DND-41 (cell line): ENCODE results near the gene OPN1SW.

Source experiments
- ATAC-seq: fragments of 200-7000 bp; cut with Tn5 transposase; 3 replicates; pipeline ENCODE4 v1.9.1; 2021; ENCODE audit warnings: low read depth; ENCODE audit not compliant: insufficient read depth
- DNase-seq: peaks from one replicate; pipeline ENCODE4 v3.0.0-alpha.2; 2020
- H2AFZ ChIP-seq: 2 replicates; pipeline ENCODE4 v1.6.0; 2012; ENCODE audit warnings: low read depth, low read length
- H3K27ac ChIP-seq: 2 replicates; pipeline ENCODE4 v1.5.1; 2012; ENCODE audit warnings: low read length, inconsistent platforms
- H3K27me3 ChIP-seq: fragments of 200-600 bp; sonication (generic); 2 replicates; pipeline ENCODE4 v1.6.0; 2012; ENCODE audit warnings: low read length, mild to moderate bottlenecking, inconsistent platforms; ENCODE audit not compliant: insufficient read depth, poor library complexity
- H3K36me3 ChIP-seq: 2 replicates; pipeline ENCODE4 v1.5.1; 2012; ENCODE audit warnings: low read length, inconsistent platforms; ENCODE audit not compliant: insufficient read depth
- H3K4me1 ChIP-seq: 2 replicates; pipeline ENCODE4 v1.5.1; 2012; ENCODE audit warnings: mild to moderate bottlenecking, low read length; ENCODE audit not compliant: insufficient read depth
- H3K4me2 ChIP-seq: 2 replicates; pipeline ENCODE4 v1.6.0; 2012; ENCODE audit warnings: mild to moderate bottlenecking, moderate library complexity, low read length, inconsistent platforms; ENCODE audit not compliant: insufficient read depth
- H3K4me3 ChIP-seq, 2 experiments: fragments of 200-600 bp in 1 of 2; shearing (Covaris generic) in 1 of 2; 2 replicates each; pipeline ENCODE4 v1.5.1; 2012 to 2016; ENCODE audit warnings: inconsistent platforms in 2 of 2, low read length in 2 of 2, mild to moderate bottlenecking in 2 of 2, low read depth in 1 of 2, moderate library complexity in 1 of 2
- H3K79me2 ChIP-seq: 2 replicates; pipeline ENCODE4 v1.6.0; 2012; ENCODE audit warnings: low read length, inconsistent platforms; ENCODE audit not compliant: insufficient read depth
- H3K9ac ChIP-seq: 2 replicates; pipeline ENCODE4 v1.6.0; 2012; ENCODE audit warnings: low read depth, mild to moderate bottlenecking, inconsistent platforms, low read length, moderate library complexity
- H3K9me3 ChIP-seq: 2 replicates; pipeline ENCODE4 v1.5.1; 2012; ENCODE audit warnings: low read length, moderate library complexity, mild to moderate bottlenecking, inconsistent platforms; ENCODE audit not compliant: insufficient read depth, severe bottlenecking
- H4K20me1 ChIP-seq: 2 replicates; pipeline ENCODE4 v1.6.0; 2012; ENCODE audit warnings: low read length; ENCODE audit not compliant: insufficient read depth
- EZH2 ChIP-seq: IDR thresholded peaks from 3 replicates; pipeline ENCODE4 v1.6.1; 2012; ENCODE audit warnings: borderline replicate concordance, low read depth, mild to moderate bottlenecking, moderate library complexity, low read length, inconsistent platforms; ENCODE audit not compliant: severe bottlenecking
- TF ChIP-seq, protein P1 (sequence below): IDR thresholded peaks from 2 replicates; pipeline ENCODE4 v1.5.1; 2012; ENCODE audit warnings: borderline replicate concordance, low read length, moderate library complexity, mild to moderate bottlenecking; ENCODE audit not compliant: poor library complexity, severe bottlenecking; ENCODE audit errors: extremely low read depth

The OPN1SW gene

GRCh38 chr7:128726059-128726736 lies 49.4 kb downstream of the OPN1SW start:
- H3K27ac ChIP-seq = no peak overlapping the region
- TF ChIP-seq, protein P1, sequence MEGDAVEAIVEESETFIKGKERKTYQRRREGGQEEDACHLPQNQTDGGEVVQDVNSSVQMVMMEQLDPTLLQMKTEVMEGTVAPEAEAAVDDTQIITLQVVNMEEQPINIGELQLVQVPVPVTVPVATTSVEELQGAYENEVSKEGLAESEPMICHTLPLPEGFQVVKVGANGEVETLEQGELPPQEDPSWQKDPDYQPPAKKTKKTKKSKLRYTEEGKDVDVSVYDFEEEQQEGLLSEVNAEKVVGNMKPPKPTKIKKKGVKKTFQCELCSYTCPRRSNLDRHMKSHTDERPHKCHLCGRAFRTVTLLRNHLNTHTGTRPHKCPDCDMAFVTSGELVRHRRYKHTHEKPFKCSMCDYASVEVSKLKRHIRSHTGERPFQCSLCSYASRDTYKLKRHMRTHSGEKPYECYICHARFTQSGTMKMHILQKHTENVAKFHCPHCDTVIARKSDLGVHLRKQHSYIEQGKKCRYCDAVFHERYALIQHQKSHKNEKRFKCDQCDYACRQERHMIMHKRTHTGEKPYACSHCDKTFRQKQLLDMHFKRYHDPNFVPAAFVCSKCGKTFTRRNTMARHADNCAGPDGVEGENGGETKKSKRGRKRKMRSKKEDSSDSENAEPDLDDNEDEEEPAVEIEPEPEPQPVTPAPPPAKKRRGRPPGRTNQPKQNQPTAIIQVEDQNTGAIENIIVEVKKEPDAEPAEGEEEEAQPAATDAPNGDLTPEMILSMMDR = no peak
- no peak for TF ChIP-seq EZH2

GRCh38 chr7:128725531-128725930 lies 50.1 kb downstream of the OPN1SW start:
- Histone ChIP-seq H2AFZ (no peak overlapping the region), H3K4me3 (no peak overlapping the region), H3K79me2 (no peaks in the 10 kb centered on the region), H3K36me3 (no peaks in the 10 kb centered on the region), H4K20me1 (no peaks in the 10 kb centered on the region), H3K4me1 (no peaks in the 10 kb centered on the region), H3K9ac (no peak overlapping the region), H3K27ac (no peak overlapping the region), H3K9me3 (no peaks in the 10 kb centered on the region), H3K27me3 (peaks cover 12% of the 10 kb centered on the region), H3K4me2 (no peak overlapping the region)
- DNase-seq (no peak), ATAC-seq (no peak)
- TF ChIP-seq, protein P1 = no peak
- TF ChIP-seq EZH2 = no peak

More at GRCh38 chr7:128726059-128726736, 49.4 kb downstream of the OPN1SW start:
- Histone ChIP-seq H3K36me3 (no peaks in the 10 kb centered on the region), H3K4me1 (no peaks in the 10 kb centered on the region), H3K79me2 (no peaks in the 10 kb centered on the region), H3K9me3 (no peaks in the 10 kb centered on the region), H3K4me3 (no peak overlapping the region), H3K4me2 (no peak overlapping the region), H3K9ac (no peak overlapping the region), H4K20me1 (no peaks in the 10 kb centered on the region), H2AFZ (no peak overlapping the region), H3K27me3 (peaks cover 15% of the 10 kb centered on the region)
- DNase-seq = no peak
- ATAC-seq = no peak

DNA sequence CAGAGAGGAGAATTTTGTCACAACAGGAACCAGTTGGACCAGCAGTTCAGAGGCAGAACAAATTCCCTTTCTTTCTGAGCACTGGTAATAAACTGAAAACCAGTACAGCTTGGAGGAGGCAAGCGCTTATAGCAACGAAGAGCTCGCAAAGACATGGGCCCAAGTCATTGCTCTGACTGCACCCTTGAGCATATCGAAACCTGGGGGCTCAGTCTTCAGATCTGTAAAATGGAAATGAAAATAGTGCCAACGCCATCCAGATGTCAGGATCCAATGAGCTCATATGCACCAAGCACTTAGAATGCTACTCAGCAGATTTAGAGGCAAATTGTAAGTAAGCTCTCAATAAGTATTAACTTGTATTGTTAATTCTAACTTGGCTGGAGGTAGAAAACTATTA lies 50.9 kb downstream of the OPN1SW start:
- DNase-seq (no peak), ATAC-seq (no peak)
- Histone ChIP-seq H2AFZ (no peak overlapping the region), H3K9ac (no peak overlapping the region), H3K9me3 (no peaks in the 10 kb centered on the region), H3K4me2 (no peak overlapping the region), H3K36me3 (no peaks in the 10 kb centered on the region), H3K4me3 (no peak overlapping the region), H3K27me3 (peaks cover 12% of the 10 kb centered on the region), H3K4me1 (no peaks in the 10 kb centered on the region), H4K20me1 (no peaks in the 10 kb centered on the region), H3K79me2 (no peaks in the 10 kb centered on the region), H3K27ac (no peak overlapping the region)
- TF ChIP-seq, protein P1 = no peak
- TF ChIP-seq EZH2 = no peak
